Stimulated activated CD8-positive, alpha-beta memory T cell treated with anti-CD3 and anti-CD28 coated beads, Interleukin-12 subunit alpha, Interleukin-12 subunit beta, amount 100 ng/mL, for 24 hours (primary cell): ENCODE measurements around the gene PKD1L1.
"Not testable (repeated sequence)": the region's sequence is repeated elsewhere in the genome, so short reads cannot be mapped to it uniquely, and the experiment has no call there.

Source experiments
- DNase-seq: peaks from one replicate; pipeline ENCODE4 v3.0.0-alpha.2; 2020; ENCODE audit errors: extremely low read depth

Gene PKD1L1

DNA sequence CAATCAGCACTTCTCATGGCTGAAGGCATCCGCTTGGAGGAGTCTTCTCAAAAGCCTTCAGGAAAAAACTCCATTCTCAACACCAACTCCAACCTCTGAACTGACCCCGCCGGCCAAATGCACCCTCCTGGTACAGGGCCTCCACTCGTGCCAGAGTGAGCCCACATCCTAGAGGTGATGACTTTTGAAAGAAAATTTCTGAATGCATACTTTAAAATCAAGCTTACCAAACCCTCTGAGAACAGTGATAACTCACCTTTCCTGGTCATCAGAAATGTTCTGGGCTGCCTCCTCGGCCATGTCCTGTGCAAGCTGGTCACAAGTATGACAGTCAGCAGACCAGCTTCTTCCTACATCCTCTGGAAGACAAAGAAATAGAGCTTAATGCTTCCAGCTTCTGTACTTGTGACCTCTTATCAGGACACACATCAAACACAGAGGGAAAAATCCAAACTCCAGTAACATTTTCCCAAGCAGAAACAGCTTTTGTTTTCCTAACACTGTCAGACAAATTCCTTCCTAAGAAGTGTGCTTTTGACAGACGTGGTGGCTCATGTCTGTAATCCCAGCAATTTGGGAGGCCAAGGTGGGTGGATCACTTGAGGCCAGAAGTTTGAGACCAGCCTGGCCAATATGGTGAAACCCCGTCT is at the start of gene PKD1L1:
TSS of gene PKD1L1 (minus strand) at position 326 of the 650 bp plus-strand sequence. CDS start at position 300, 26 bp downstream.
- no peak for DNase-seq

- no peak for DNase-seq
Observed at GRCh38 chr7:47992446-47992845, 44.2 kb upstream of the PKD1L1 start.

GRCh38 chr7:47991741-47992311 is 43.6 kb upstream of the PKD1L1 start:
- peak; percentile 73 for DNase-seq

DNA sequence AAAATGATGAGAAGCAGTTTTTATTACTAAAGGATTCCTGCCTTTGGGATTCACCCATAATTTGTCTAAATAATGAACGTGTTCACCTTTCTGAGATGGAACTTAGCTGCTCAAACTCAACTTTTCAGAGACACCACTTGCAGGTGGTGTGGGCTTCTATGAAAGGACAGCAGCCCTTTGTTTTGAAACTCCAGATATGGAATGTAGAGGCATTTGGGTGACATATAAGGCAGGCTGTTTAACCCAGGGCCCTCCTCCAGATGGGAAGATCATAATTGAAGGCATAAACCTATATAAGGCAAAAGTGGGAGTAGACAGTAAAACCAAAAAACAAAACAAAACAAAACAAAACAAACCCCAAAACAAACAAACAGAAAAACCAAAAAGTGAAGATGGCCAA is 43.0 kb upstream of the PKD1L1 start:
- DNase-seq = no peak

DNA sequence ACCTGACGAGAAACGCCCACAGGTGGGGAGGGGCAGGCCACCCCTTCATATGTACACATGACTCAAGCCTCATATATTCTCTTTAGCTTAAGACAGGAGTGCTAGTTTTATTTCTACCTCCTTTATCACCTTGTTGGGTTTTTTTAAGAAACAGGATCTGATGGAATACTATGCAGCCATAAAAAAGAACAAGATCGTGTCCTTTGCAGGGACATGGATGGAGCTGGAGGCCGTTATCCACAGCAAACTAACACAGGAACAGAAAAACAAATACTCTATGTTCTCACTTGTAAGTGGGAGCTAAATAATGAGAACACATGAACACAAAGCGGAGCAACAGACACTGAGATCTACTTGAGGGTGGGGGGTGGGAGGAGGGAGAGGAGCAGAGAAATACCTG is 42.3 kb upstream of the PKD1L1 start:
- DNase-seq = no peak

DNA sequence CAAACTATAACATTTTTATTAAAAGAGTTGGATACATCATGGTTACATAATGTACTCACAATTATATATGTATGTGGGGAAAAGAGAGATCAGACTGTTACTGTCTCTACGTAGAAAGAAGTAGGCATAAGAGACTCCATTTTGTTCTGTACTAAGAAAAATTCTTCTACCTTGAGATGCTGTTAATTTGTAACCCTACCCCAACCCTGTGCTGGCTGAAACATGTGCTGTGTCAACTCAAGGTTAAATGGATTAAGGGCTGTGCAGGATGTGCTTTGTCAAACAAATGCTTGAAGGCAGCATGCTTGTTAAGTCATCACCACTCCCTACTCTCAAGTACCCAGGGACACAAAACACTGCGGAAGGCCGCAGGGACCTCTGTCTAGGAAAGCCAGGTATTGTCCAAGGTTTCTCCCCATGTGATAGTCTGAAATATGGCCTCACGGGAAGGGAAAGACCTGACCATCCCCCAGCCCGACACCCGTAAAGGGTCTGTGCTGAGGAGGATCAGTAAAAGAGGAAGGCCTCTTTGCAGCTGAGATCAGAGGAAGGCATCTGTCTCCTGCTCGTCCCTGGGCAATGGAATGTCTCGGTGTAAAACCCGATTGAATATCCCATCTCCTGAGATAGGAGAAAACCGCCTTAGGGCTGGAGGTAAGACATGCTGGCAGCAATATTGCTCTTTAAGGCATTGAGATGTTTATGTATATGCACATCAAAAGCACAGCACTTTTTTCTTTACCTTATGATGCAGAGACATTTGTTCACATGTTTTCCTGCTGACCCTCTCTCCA is 41.5 kb upstream of the PKD1L1 start:
- DNase-seq = not testable (repeated sequence)

GRCh38 chr7:47988496-47989386 is 40.5 kb upstream of the PKD1L1 start:
- DNase-seq = no peak

DNA sequence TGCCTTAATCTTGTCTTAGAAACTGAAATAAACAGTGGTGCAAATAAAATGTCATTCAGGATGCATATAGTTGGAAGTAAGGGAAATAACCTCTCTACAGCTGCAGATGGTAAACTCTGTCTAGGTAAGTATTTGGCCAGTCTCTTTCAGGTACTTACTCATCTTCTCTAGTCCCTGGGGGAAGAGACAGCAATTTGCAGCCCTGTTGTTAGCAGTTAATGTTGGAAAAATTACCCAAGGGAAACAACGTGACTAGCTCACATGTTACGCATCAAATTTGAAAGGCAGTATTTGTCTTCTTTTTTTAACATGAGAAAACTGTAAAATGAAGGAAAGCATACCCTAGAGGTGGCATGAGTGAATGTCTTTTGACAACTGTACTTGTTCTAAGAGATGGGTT is 34.3 kb upstream of the PKD1L1 start:
- no peak for DNase-seq

- DNase-seq = not testable (repeated sequence)
Observed at GRCh38 chr7:47980648-47981047, 32.4 kb upstream of the PKD1L1 start.

DNA sequence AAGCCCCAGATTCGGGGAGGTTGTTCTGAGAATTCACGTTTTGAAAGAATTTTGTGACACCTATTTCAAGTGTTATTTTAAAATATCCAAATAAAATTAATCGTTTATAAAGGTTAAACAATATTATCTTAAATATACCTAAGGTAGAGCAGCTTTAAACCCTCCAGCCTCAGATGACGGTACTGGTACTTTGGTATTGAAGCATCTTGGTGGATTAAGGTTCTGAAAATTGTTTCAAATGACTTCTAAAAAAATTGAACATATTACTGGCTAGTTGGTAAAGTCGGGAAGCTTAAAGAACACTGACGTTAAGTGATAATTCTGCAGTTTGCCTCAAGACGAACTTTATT is 31.5 kb upstream of the PKD1L1 start:
- no peak for DNase-seq

- peak; percentile 80 for DNase-seq
Observed at GRCh38 chr7:47979145-47979831, 31.0 kb upstream of the PKD1L1 start, which contains the start of gene HUS1. HUS1 (minus strand) TSS chr7:47979615; CDS start chr7:47979519, 96 bp downstream.

- no peak for DNase-seq
Observed at GRCh38 chr7:47978790-47979144, 30.5 kb upstream of the PKD1L1 start.

GRCh38 chr7:47973739-47974138 is 25.5 kb upstream of the PKD1L1 start:
- no peak for DNase-seq

DNA sequence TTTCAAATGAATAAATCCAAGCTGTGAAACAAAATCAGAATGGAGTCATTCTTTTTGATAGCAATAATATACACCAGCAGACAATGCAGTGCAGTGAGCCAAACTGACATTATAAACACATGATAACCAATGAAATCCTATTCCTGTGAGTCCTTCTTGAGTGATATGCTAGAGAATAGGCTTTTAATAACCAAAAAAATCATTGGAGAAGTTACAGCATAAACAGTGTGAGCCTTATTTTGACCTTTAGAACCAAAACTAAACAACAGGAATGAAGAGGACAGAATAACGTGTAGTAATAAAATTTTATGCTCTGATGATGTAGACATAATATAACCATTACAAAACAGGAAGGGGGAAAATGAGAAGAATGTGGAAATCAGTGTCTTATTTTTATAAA is 22.5 kb upstream of the PKD1L1 start:
- no peak for DNase-seq

DNA sequence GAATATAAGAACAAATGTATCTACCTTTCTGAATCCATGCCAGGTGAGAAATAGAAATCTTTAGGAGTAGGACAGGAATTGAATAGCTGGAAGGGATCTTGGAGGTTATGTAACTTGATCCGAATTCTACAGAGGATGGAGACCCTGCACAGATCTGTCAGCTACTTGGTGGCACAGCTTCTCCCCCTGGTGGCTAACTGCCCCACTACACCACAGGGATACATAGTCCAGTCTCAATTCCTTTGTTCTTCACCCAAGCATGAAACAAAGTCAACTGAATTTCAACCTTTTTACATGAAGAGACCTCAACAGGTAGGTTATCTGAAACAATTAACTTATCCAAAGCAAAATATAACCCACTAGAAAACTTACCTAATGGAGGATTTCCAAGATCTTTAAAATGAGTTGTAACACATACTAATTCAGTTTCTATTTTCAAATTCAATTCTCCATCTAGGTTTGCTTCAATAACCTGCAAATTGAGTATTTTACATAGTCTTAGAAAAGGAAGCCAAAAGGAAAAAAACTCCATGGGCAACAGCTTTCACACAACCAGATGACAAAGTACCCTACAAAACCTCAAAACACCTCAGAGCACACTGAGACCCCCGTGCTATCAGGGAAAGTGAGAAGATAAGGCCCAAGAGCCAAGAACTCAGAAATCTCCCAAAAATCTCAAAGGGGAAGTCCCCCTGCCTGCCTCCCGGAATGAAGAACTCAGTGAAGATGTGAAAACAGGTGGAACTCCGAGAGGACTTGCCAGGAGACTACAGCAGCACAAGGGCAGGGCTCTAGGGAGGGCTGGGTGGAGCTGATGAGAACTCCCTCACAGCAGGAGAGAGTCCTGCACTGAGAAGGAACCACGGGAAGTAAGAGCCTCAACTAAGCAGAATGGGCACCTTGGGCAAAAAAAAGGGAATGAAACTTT is 20.8 kb upstream of the PKD1L1 start:
- DNase-seq = peak; percentile 11

GRCh38 chr7:47967708-47968107 is 19.4 kb upstream of the PKD1L1 start:
- DNase-seq = no peak

- DNase-seq = no peak
Observed at GRCh38 chr7:47967123-47967522, 18.9 kb upstream of the PKD1L1 start.

DNA sequence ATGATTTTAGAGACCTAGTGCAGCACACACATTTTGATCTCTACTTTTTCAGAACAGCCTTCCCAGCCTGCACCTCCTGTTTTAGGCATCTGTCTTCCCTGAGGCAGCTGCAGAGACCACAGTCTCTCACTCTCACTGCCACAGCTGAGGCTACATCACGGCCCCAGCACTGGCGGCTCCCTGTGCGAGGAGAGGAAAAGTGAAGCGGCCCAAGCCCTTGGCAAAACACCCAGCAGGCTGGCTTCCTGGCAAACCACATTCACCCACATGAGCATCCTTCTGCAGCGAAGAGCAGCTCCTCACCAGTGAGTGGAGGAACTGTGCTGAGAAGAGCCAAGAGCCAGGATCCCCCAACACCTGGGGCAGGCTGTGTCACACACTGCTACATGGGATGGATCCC is 17.2 kb upstream of the PKD1L1 start:
- DNase-seq = no peak

DNA sequence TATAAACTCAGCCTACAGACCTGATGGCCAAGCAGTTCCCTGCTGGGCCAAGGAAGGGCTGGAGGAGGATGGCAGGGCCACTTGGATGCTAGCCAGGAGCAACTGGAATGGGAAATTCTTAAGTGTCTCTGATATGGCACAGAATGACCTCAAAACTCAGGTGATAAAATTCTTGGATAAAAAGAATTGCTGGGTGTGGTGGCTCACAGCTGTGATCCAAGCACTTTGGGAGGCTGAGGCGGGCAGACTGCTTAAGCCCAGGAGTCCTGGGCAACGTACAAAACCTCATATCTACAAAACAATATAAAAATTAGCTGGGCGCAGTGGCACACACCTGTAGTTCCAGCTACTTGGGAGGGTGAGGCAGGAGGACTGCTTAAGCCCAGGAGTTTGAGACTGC is 14.0 kb upstream of the PKD1L1 start:
- no peak for DNase-seq

DNA sequence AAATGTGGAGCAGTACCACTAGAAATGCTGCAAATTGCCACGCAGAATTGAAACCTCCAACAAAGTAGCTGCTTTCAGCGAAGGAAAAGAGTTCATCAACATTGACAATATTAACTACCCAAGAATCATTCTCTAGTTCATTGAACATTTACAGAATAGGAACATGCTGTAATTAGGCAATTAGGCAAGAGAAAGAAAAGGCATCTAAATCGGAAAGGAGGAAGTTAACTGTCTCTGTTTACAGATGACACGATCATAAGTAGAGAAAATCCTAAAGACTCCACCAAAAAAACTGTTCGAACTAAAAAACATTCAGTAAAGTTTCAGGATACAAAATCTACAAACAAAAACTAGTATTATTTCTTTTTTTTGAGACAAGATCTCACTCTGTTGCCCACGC is 8.9 kb upstream of the PKD1L1 start:
- no peak for DNase-seq
